Common myeloid progenitor, CD34-positive (primary cell): ENCODE data around the gene MCRIP1.
A peak's percentile ranks its signal among the peaks of the same experiment; 100 is the strongest.

Experiments used
- CTCF ChIA-PET: fragments of 350-600 bp; sonication (Branson Sonifier 250); formaldehyde crosslinking; loops from one replicate; lab custom pipeline; 2021; ENCODE audit warnings: antibody characterized with exemption; lab: Charles Lee
- POLR2A ChIA-PET: fragments of 350-600 bp; sonication (Branson Sonifier 250); formaldehyde crosslinking; loops from one replicate; lab custom pipeline; 2021; ENCODE audit warnings: antibody characterized with exemption; lab: Charles Lee
- DNase-seq, 3 donors: peaks; one replicate each; pipeline versions ENCODE4 v3.0.0 to v3.0.0-alpha.2; 2013
- H3K27ac ChIP-seq, 2 experiments: 1 replicate in 1 of 2; 2 replicates in 1 of 2; pipeline ENCODE4 v1.7.0; 2013; ENCODE audit warnings: inconsistent platforms in 2 of 2, low read length in 2 of 2, mild to moderate bottlenecking in 2 of 2, low read depth in 1 of 2, moderate library complexity in 1 of 2; ENCODE audit not compliant: severe bottlenecking in 2 of 2, insufficient read depth in 1 of 2, poor library complexity in 1 of 2
- H3K27me3 ChIP-seq, 5 experiments: replicated peaks in 2 of 5; 1 replicate in 3 of 5; 2 replicates in 2 of 5; pipeline versions ENCODE4 v1.6.1 to v1.7.0; 2013; ENCODE audit warnings: low read length in 4 of 5, mild to moderate bottlenecking in 2 of 5, moderate library complexity in 2 of 5, inconsistent platforms in 1 of 5; ENCODE audit not compliant: insufficient read depth in 5 of 5, control insufficient read depth in 4 of 5
- H3K36me3 ChIP-seq, 4 experiments: 1 replicate in 2 of 4; 2 replicates in 2 of 4; pipeline versions ENCODE4 v1.6.1 to v1.7.0; 2013; ENCODE audit warnings: low read length in 3 of 4, control low read depth in 1 of 4, mild to moderate bottlenecking in 1 of 4; ENCODE audit not compliant: control insufficient read depth in 4 of 4, insufficient read depth in 4 of 4
- H3K4me1 ChIP-seq, 4 experiments: 1 replicate in 3 of 4; 2 replicates in 1 of 4; pipeline versions ENCODE4 v1.6.1 to v1.7.1; 2013; ENCODE audit warnings: low read length in 3 of 4, mild to moderate bottlenecking in 3 of 4, control low read depth in 1 of 4, inconsistent platforms in 1 of 4, moderate library complexity in 1 of 4; ENCODE audit not compliant: control insufficient read depth in 4 of 4, insufficient read depth in 4 of 4; ENCODE audit errors: control extremely low read depth in 1 of 4
- H3K4me3 ChIP-seq, 7 experiments: 1 replicate in 4 of 7; 2 replicates in 3 of 7; pipeline versions ENCODE4 v1.5.1 to v1.7.0; 2013; ENCODE audit warnings: mild to moderate bottlenecking in 7 of 7, low read length in 6 of 7, moderate library complexity in 6 of 7, inconsistent platforms in 2 of 7, low read depth in 2 of 7, control low read depth in 1 of 7; ENCODE audit not compliant: insufficient read depth in 4 of 7, control insufficient read depth in 1 of 7; ENCODE audit errors: extremely low read depth in 1 of 7
- H3K9me3 ChIP-seq, 5 experiments: 1 replicate in 4 of 5; 2 replicates in 1 of 5; pipeline versions ENCODE4 v1.6.1 to v1.7.1; 2013; ENCODE audit warnings: low read length in 4 of 5, mild to moderate bottlenecking in 2 of 5, inconsistent platforms in 1 of 5, low read depth in 1 of 5, moderate library complexity in 1 of 5; ENCODE audit not compliant: control insufficient read depth in 4 of 5, insufficient read depth in 2 of 5; ENCODE audit errors: control extremely low read depth in 1 of 5
- WGBS: methylation state at CpG from one replicate; pipeline ENCODE4 v1.1.5; 2013; ENCODE audit not compliant: insufficient coverage; 5-methylcytosine and 5-hydroxymethylcytosine counted together

The MCRIP1 gene

GRCh38 chr17:81804559-81805399 lies 28.3 kb downstream of the MCRIP1 start:
- Histone ChIP-seq H3K9me3 (peaks cover 0 to 6% (median 3%) of the 10 kb centered on the region in 5 experiments), H3K4me1 (peaks cover 0 to 16% (median 8%) of the 10 kb centered on the region in 4 experiments), H3K27me3 (peaks cover 3 to 95% (median 36%) of the 10 kb centered on the region in 5 experiments), H3K4me3 (peak overlapping the region in 1 of 7 experiments; percentile 1), H3K27ac (no peak overlapping the region), H3K36me3 (no peaks in the 10 kb centered on the region)
- ChIA-PET POLR2A (interaction anchor here (1.1 kb wide), 1 partner anchor 69 kb away, joined by 3 read pairs; no protein-coding TSS in a partner anchor), CTCF (no interaction called here)
- WGBS, result 3% methylated on average over 55 of the region's 65 CpGs
- DNase-seq, result no peak

DNA sequence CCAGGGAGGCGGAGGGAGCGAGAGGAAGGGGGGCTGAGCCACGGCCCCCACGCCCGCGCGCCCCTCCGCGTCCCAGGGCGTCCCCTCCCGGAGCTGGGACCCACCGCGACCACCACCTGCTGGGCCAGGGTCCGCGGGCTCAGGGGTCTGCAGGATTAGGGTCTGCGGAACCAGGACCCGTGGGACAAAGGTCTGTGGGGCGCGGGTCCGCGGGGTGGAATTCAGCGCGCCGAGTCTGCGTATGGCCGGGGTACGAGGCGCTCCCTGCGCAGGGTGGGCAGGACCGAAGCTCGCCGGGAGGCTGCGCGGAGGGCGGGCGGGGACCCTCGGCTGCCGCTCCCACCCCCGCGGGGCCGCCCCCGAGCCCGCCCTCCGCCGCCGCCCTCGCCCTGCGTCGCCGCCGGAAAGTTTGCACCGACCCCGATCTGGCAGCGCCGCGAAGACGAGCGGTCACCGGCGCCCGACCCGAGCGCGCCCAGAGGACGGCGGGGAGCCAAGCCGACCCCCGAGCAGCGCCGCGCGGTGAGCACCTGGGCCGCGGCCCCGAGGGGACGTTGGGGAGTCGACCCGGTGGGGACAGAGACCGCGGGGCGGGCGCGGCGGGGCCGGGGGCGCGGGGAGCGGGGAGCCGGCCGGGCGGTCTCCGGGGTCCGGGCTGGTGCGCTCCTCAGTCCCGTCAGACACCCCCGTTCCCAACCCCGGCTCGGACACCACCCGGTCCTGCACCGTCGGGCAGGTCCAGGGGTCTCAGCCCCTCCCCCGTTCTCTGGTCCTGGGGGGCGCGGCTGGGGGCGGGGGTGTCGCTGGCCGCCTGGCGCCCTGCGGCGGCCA lies 29.1 kb downstream of the MCRIP1 start, which contains the start of gene GCGR:
TSS of gene GCGR (plus strand) at position 423 of the 831 bp plus-strand sequence. CDS start 4,869 bp downstream, outside the sequence.
- H3K4me3 ChIP-seq, result peak within 1 kb of the TSS in 3 of 7 experiments; percentile 19 to 40 (median 34)
- POLR2A ChIA-PET, result no interaction called here
- H3K4me1 ChIP-seq, result peaks cover 0 to 16% (median 8%) of the 10 kb centered on the region in 4 experiments
- peaks cover 3 to 91% (median 31%) of the 10 kb centered on the region in 5 experiments for H3K27me3 ChIP-seq
- H3K9me3 ChIP-seq, result peaks cover 0 to 6% (median 5%) of the 10 kb centered on the region in 5 experiments
- no peaks in the 10 kb centered on the region for H3K36me3 ChIP-seq
- CTCF ChIA-PET, result no interaction called here
- DNase-seq, result peak in 1 of 3 donors; percentile 15
- WGBS, result 2% methylated on average over 88 of the region's 110 CpGs
- H3K27ac ChIP-seq, result no peak within 1 kb of the TSS

DNA sequence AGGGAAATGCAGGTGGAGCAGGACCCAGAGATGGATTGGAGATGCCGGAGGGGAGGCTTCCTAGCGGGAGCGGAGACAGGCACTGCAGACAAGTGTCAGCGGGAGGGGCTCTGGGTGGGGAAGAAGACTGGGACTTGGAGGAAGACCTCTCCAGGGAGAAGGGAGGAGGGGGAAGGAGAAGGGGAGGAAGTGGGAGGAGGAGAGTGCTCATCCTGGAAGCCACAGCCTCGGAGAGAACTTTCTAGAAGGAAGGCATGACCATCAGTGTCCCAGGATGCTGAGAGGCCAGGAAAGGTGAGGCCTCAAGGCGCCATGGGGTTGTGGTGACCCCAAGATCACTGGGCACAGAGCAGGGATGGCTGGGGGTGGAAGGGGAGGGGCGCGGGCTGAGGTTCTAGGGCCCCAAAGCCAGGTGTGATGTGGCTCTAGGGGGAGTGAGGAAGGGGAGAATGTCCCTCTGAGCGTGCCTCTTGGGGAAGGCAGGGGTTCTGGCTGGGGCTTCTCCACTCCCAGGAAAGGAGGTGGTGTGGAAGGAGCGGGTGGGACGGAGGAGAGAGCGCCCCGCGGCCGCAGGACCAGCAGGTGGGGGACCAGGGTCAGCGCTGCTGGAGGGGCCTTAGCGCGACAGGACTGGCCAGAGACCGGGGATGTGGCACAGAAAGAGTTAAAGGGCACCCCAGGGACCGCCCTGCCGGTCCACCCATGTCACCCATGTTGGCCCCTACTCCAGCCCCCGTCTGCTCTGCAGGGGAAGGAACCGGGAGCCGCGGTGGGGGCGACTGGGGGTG lies 30.0 kb downstream of the MCRIP1 start:
- DNase-seq, result no peak
- H3K27me3 ChIP-seq, result peaks cover 3 to 84% (median 30%) of the 10 kb centered on the region in 5 experiments
- POLR2A ChIA-PET, result no interaction called here
- CTCF ChIA-PET, result no interaction called here
- peaks cover 0 to 6% (median 5%) of the 10 kb centered on the region in 5 experiments for H3K9me3 ChIP-seq
- H3K27ac ChIP-seq, result no peak overlapping the region
- H3K4me3 ChIP-seq, result peak overlapping the region in 1 of 7 experiments; percentile 19
- no peaks in the 10 kb centered on the region for H3K36me3 ChIP-seq
- peaks cover 0 to 16% (median 8%) of the 10 kb centered on the region in 4 experiments for H3K4me1 ChIP-seq
- WGBS, result 42% methylated on average over 18 of the region's 26 CpGs

DNA sequence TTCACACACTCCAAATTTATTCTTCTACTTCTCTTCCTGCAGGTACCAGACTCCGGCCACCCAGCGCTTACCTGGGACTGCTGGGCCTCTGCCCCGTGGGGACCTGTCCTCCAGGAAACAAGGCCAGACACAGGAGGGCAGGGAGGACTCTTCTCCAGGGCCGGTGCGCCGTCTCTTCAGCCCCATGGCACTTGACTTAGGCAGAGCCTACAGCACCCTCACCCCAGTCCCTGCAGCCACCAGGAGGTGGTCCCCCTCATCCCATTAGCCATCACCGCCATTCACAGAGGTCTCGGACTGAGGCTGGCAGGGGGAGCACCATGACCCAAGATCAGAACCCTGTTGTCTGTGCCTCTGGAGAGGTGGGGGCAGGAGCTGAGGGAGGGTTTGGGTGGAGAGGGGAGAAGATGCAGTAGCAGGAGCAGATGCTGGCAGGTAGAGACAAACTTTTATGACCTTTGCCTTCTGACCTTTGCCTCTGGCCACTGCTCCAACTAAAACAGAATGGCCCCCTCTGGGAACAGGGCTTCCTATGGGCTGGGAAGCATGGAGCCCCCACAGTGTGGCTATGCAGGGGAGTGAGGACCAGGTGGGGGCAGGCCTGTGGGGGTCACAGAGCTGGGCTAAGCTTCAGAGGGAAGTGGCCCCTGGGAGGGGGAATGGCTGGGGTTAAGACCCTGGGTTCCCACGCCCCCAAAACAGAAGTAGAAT lies 30.9 kb downstream of the MCRIP1 start:
- WGBS, result 90% methylated on average over 7 of the region's 9 CpGs
- no peak overlapping the region for H3K4me3 ChIP-seq

DNA sequence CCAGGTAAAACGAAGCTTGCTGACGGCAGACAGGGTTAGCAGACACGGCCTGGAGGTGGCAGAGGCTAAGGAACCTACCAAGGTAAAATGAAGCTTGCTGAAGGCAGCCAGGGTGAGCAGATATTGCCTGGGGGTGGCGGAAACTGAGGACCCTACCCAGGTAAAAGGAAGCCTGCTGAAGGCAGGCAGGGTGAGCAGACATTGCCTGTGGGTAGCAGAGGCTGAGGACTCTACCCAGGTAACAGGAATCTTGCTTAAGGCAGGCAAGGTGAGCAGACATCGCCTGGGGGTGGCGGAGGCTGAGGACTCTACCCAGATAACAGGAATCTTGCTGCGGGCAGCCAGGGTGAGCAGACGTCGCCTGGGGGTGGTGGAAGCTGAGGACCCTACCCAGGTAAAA lies 31.8 kb downstream of the MCRIP1 start:
- peaks cover 0 to 16% (median 8%) of the 10 kb centered on the region in 4 experiments for H3K4me1 ChIP-seq
- H3K9me3 ChIP-seq, result peaks cover 0 to 6% (median 5%) of the 10 kb centered on the region in 5 experiments
- H3K27me3 ChIP-seq, result peaks cover 3 to 66% (median 27%) of the 10 kb centered on the region in 5 experiments
- H3K4me3 ChIP-seq, result no peak overlapping the region
- ChIA-PET CTCF (no interaction called here), POLR2A (no interaction called here)
- 95% methylated on average over 9 of the region's 9 CpGs for WGBS
- H3K27ac ChIP-seq, result no peak overlapping the region
- DNase-seq, result no peak
- no peaks in the 10 kb centered on the region for H3K36me3 ChIP-seq

More for the DNA sequence above, 30.9 kb downstream of the MCRIP1 start:
- Histone ChIP-seq H3K27me3 (peaks cover 3 to 75% (median 28%) of the 10 kb centered on the region in 5 experiments), H3K4me1 (peaks cover 0 to 16% (median 8%) of the 10 kb centered on the region in 4 experiments), H3K27ac (no peak overlapping the region), H3K36me3 (no peaks in the 10 kb centered on the region), H3K9me3 (peaks cover 0 to 6% (median 5%) of the 10 kb centered on the region in 5 experiments)
- ChIA-PET POLR2A (no interaction called here), CTCF (no interaction called here)
- no peak for DNase-seq

DNA sequence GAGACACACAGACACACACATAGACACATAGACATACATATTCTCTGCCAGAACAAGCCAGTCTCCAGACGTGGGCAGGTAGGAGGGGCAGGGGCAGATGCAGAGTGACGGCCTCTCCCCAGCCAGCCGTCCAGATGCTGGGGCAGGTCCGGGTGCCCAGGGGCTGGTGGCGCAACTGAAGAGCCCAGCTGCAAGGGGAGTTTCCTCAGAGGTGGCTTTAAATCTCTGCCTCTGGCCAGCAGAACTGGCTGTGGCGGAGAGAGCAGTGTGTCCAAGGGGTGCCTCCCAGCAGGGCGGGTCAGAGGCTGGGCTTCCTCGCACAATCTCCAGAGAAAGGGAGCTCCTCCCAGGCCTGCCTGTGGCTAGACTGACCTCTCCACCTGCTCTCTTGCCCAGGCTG lies 38.6 kb downstream of the MCRIP1 start:
- Histone ChIP-seq H3K27ac (no peak overlapping the region), H3K4me1 (no peaks in the 10 kb centered on the region), H3K9me3 (no peaks in the 10 kb centered on the region), H3K27me3 (peaks cover 0 to 20% (median 3%) of the 10 kb centered on the region in 5 experiments), H3K36me3 (no peaks in the 10 kb centered on the region), H3K4me3 (no peak overlapping the region)
- DNase-seq, result peak in 1 of 3 donors; percentile 21
- 73% methylated on average over 6 of the region's 8 CpGs for WGBS
- ChIA-PET CTCF (interaction anchor here (0.5 kb wide), 1 partner anchor 120 kb away, joined by 3 read pairs; no protein-coding TSS in a partner anchor), POLR2A (interaction anchor here (1.4 kb wide), 1 partner anchor 13 kb away, joined by 4 read pairs; no protein-coding TSS in a partner anchor)
